ENCODE results near the gene SGO2. TPM values are rescaled to one million over a fixed set of nuclear protein-coding genes. Genes with fewer than 3 reads are reported as not detected.
A peak's percentile ranks its signal among the peaks of the same experiment; 100 is the strongest.

The SGO2 gene
- total and polyA plus RNA-seq, 2 of the 13 experiments (the other 11 are each of a cell fraction or from before 2014, with no cell fraction given), result 5.1 to 16.2 TPM

GRCh38 chr2:200525882-200526651, at the start of gene SGO2 (continued):
- TF ChIP-seq PRDM4 (CRISPR knock-in tag; IDR thresholded peaks at IDR 0.05; ENCODE audit: borderline replicate concordance) (0 out of 2 replicates have a peak, but pooled peaks have one; percentile 35), ZNF580 (CRISPR knock-in tag; IDR thresholded peaks at IDR 0.05; ENCODE audit: borderline replicate concordance, low read depth) (peak; percentile 90), ZNF841 (CRISPR knock-in tag; IDR thresholded peaks at IDR 0.05; ENCODE audit: borderline replicate concordance) (no peak), ZNF7 (CRISPR knock-in tag; IDR thresholded peaks at IDR 0.05) (no peak), GABPB1 (CRISPR knock-in tag; IDR thresholded peaks at IDR 0.05) (peak; percentile 99), IKZF1 (IDR thresholded peaks at IDR 0.05) (no peak), YY1 (IDR thresholded peaks at IDR 0.05; ENCODE audit: insufficient read depth, insufficient replicate concordance, low read depth, low read length) (peak; percentile 67), ESRRA (CRISPR knock-in tag; IDR thresholded peaks at IDR 0.05; ENCODE audit: low read depth) (peak; percentile 53; the same call in 1 of the 2 replicates), TFDP2 (CRISPR knock-in tag; IDR thresholded peaks at IDR 0.05) (peak; percentile 100), ZZZ3 (CRISPR knock-in tag; IDR thresholded peaks at IDR 0.05; ENCODE audit: borderline replicate concordance) (peak; percentile 94; the same call in 1 of the 2 replicates), ETS1 (CRISPR knock-in tag; IDR thresholded peaks at IDR 0.05) (no peak), ZNF629 (CRISPR knock-in tag; conservative IDR thresholded peaks at IDR 0.05) (0 out of 2 replicates have a peak, but pooled peaks have one; percentile 3), ZNF138 (CRISPR knock-in tag; IDR thresholded peaks at IDR 0.05; ENCODE audit: low read depth) (no peak), ZNF326 (CRISPR knock-in tag; IDR thresholded peaks at IDR 0.05; ENCODE audit: borderline replicate concordance) (no peak), ZBTB38 (CRISPR knock-in tag; IDR thresholded peaks at IDR 0.05) (no peak), ATAD3A (CRISPR knock-in tag; IDR thresholded peaks at IDR 0.05) (no peak), ZNF652 (CRISPR knock-in tag; IDR thresholded peaks at IDR 0.05; ENCODE audit: borderline replicate concordance, low read depth) (peak; percentile 31; the same call in 1 of the 2 replicates), DMTF1 (CRISPR knock-in tag; IDR thresholded peaks at IDR 0.05) (no peak), EEA1 (CRISPR knock-in tag; IDR thresholded peaks at IDR 0.05; ENCODE audit: borderline replicate concordance) (no peak), ZC3H4 (CRISPR knock-in tag; IDR thresholded peaks at IDR 0.05; ENCODE audit: borderline replicate concordance) (no peak)

Measured in HepG2 (cell line).